ENCODE data around the gene KDM6A. TPM values are rescaled to one million over a fixed set of nuclear protein-coding genes. Genes with fewer than 3 reads are reported as not detected.
A peak's percentile ranks its signal among the peaks of the same experiment; 100 is the strongest.
"Not testable (repeated sequence)": the region's sequence is repeated elsewhere in the genome, so short reads cannot be mapped to it uniquely, and the experiment has no call there.

KDM6A gene
- total and polyA plus RNA-seq, 2 donors (not counting 1 experiment from before 2014, with no cell fraction given), result 13.8 to 28.4 TPM

DNA sequence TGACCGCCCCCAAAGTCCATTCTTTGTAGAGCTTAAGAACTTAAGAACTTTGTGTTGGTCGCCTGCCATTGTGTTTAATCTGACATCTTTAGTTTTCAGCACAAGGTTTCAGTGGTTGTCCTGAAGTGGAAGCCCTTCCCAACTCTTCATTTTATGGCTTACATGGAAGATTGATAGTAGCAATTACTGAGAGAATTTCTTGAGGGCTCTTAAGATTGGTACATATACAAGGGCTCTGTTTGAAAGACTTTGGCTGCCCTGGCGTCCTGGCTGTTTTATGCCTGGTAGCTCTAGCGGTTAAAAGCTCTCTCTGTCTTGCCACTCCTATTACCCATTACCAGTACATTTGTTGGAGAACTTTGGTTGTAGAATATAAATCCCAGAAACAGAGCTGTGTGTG is 75.0 kb downstream of the KDM6A start:
- no peaks in the 10 kb centered on the region for H3K4me1 ChIP-seq (ENCODE audit: control insufficient read depth, extremely low read depth, insufficient read depth, low read length)
- DNase-seq (ENCODE audit: low read depth in 2 of 2), result no peak
- peaks cover 46% of the 10 kb centered on the region for H3K79me2 ChIP-seq (ENCODE audit: control insufficient read depth, insufficient read depth, low read length)
- no peak for TF ChIP-seq CTCF (conservative IDR thresholded peaks at IDR 0.05 in 1 of 2, IDR thresholded peaks at IDR 0.05 in 1 of 2; ENCODE audit: low read depth in 1 of 2, low read length in 2 of 2)
- no peak for TF ChIP-seq EZH2 (IDR thresholded peaks at IDR 0.05; ENCODE audit: low read length, missing control alignments)
- H3K9me3 ChIP-seq (ENCODE audit: control insufficient read depth, insufficient read depth, low read depth, low read length), result no peaks in the 10 kb centered on the region
- H3K27me3 ChIP-seq (ENCODE audit: control insufficient read depth, insufficient read depth, low read length), result no peaks in the 10 kb centered on the region
- H3K4me2 ChIP-seq (ENCODE audit: extremely low read depth, insufficient read depth, low read length), result no peak overlapping the region
- no peak overlapping the region for H2AFZ ChIP-seq (ENCODE audit: low read length)
- no peak overlapping the region for H3K9ac ChIP-seq (ENCODE audit: insufficient read depth, low read length)
- H3K27ac ChIP-seq (ENCODE audit: insufficient read depth, low read length), result no peak overlapping the region
- no peaks in the 10 kb centered on the region for H3K36me3 ChIP-seq (ENCODE audit: control insufficient read depth, insufficient read depth, low read length)
- no peaks in the 10 kb centered on the region for H4K20me1 ChIP-seq (ENCODE audit: control insufficient read depth, extremely low read depth, insufficient read depth, low read length)
- H3K4me3 ChIP-seq (replicated peaks in 1 of 4; ENCODE audit: control extremely low read depth in 1 of 4, insufficient read depth in 1 of 4, low read depth in 3 of 4, low read length in 4 of 4), result no peak overlapping the region

DNA sequence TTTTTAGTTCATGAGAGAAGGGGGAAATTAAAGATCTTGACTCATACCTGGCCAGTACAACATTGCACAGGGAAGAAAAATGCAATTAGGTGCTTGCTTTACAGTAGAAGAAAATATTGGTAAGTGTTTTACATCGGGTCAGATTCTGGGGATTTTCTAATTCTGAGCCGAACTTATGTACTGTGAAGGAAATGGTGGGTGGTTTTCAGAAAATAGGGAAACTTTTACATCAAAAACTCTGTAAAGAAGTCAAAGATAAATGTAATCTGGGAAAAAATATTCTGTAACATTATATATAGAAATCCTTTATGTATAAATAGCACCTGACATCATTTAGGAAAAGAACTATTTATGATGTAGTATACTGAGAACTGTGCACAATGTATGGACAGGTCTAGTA is 75.4 kb downstream of the KDM6A start:
- no peak for DNase-seq (ENCODE audit: low read depth in 2 of 2)
- no peaks in the 10 kb centered on the region for H3K4me1 ChIP-seq (ENCODE audit: control insufficient read depth, extremely low read depth, insufficient read depth, low read length)
- H3K9ac ChIP-seq (ENCODE audit: insufficient read depth, low read length), result no peak overlapping the region
- H3K36me3 ChIP-seq (ENCODE audit: control insufficient read depth, insufficient read depth, low read length), result no peaks in the 10 kb centered on the region
- H3K27ac ChIP-seq (ENCODE audit: insufficient read depth, low read length), result no peak overlapping the region
- H3K79me2 ChIP-seq (ENCODE audit: control insufficient read depth, insufficient read depth, low read length), result peaks cover 47% of the 10 kb centered on the region
- no peaks in the 10 kb centered on the region for H3K9me3 ChIP-seq (ENCODE audit: control insufficient read depth, insufficient read depth, low read depth, low read length)
- TF ChIP-seq CTCF (conservative IDR thresholded peaks at IDR 0.05 in 1 of 2, IDR thresholded peaks at IDR 0.05 in 1 of 2; ENCODE audit: low read depth in 1 of 2, low read length in 2 of 2) (no peak), EZH2 (IDR thresholded peaks at IDR 0.05; ENCODE audit: low read length, missing control alignments) (no peak)
- no peak overlapping the region for H3K4me2 ChIP-seq (ENCODE audit: extremely low read depth, insufficient read depth, low read length)
- no peak overlapping the region for H2AFZ ChIP-seq (ENCODE audit: low read length)
- H3K27me3 ChIP-seq (ENCODE audit: control insufficient read depth, insufficient read depth, low read length), result no peaks in the 10 kb centered on the region
- no peaks in the 10 kb centered on the region for H4K20me1 ChIP-seq (ENCODE audit: control insufficient read depth, extremely low read depth, insufficient read depth, low read length)
- no peak overlapping the region for H3K4me3 ChIP-seq (replicated peaks in 1 of 4; ENCODE audit: control extremely low read depth in 1 of 4, insufficient read depth in 1 of 4, low read depth in 3 of 4, low read length in 4 of 4)

GRCh38 chrX:44949125-44949524 is 76.1 kb downstream of the KDM6A start:
- H3K4me1 ChIP-seq (ENCODE audit: control insufficient read depth, extremely low read depth, insufficient read depth, low read length), result no peaks in the 10 kb centered on the region
- H3K9ac ChIP-seq (ENCODE audit: insufficient read depth, low read length), result no peak overlapping the region
- H3K27ac ChIP-seq (ENCODE audit: insufficient read depth, low read length), result no peak overlapping the region
- no peak for DNase-seq (ENCODE audit: low read depth in 2 of 2)
- no peak overlapping the region for H3K4me2 ChIP-seq (ENCODE audit: extremely low read depth, insufficient read depth, low read length)
- TF ChIP-seq EZH2 (IDR thresholded peaks at IDR 0.05; ENCODE audit: low read length, missing control alignments), result no peak
- no peak for TF ChIP-seq CTCF (conservative IDR thresholded peaks at IDR 0.05 in 1 of 2, IDR thresholded peaks at IDR 0.05 in 1 of 2; ENCODE audit: low read depth in 1 of 2, low read length in 2 of 2)
- no peaks in the 10 kb centered on the region for H3K36me3 ChIP-seq (ENCODE audit: control insufficient read depth, insufficient read depth, low read length)
- H3K9me3 ChIP-seq (ENCODE audit: control insufficient read depth, insufficient read depth, low read depth, low read length), result no peaks in the 10 kb centered on the region
- H4K20me1 ChIP-seq (ENCODE audit: control insufficient read depth, extremely low read depth, insufficient read depth, low read length), result no peaks in the 10 kb centered on the region
- H2AFZ ChIP-seq (ENCODE audit: low read length), result no peak overlapping the region
- H3K79me2 ChIP-seq (ENCODE audit: control insufficient read depth, insufficient read depth, low read length), result peaks cover 48% of the 10 kb centered on the region
- H3K27me3 ChIP-seq (ENCODE audit: control insufficient read depth, insufficient read depth, low read length), result no peaks in the 10 kb centered on the region
- no peak overlapping the region for H3K4me3 ChIP-seq (replicated peaks in 1 of 4; ENCODE audit: control extremely low read depth in 1 of 4, insufficient read depth in 1 of 4, low read depth in 3 of 4, low read length in 4 of 4)

DNA sequence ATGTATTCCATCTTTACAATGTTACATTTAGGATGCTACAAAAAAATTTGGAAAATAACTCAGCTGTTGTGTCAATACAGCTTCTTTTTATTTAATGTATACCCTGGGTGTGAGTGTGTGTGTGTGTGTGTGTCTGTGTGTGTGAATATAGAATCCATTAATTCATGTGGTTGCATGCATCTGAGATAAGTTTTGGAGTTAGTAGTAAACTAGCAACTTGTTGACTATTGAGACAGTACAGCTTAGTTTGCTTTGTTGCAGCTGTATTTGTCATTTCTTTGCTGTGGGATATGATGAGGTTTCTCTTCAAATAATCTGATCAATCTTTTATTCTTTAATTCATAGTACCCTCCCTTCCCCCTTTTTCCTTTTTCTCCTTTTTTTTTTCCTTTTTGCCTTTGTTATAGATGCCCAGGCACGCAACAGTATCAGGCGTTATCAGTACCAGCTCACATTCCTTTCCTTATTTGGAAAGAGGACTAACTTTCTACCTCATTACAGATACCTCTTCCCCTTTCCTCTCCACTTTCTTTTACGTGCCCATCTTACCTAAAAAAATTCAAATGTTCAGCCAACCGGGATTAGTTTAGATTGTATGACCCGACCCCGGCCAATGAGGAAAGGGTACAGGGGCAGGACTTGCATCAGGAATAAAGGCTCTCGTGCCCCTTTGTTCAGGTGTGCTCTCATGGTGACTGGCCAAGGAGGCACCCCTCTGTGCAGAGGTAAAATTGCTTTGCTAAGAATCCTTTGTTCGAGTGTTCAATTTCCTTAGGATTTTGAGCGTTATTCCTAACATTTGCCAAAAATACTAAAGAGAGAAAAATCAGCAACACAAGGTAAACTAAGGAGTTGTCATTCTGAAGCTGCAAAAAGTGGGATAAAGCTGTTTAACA is 77.7 kb downstream of the KDM6A start:
- not testable (repeated sequence) for H3K27me3 ChIP-seq (ENCODE audit: control insufficient read depth, insufficient read depth, low read length); H3K4me2 ChIP-seq (ENCODE audit: extremely low read depth, insufficient read depth, low read length); H3K4me1 ChIP-seq (ENCODE audit: control insufficient read depth, extremely low read depth, insufficient read depth, low read length); H2AFZ ChIP-seq (ENCODE audit: low read length); H4K20me1 ChIP-seq (ENCODE audit: control insufficient read depth, extremely low read depth, insufficient read depth, low read length); H3K36me3 ChIP-seq (ENCODE audit: control insufficient read depth, insufficient read depth, low read length); H3K4me3 ChIP-seq (replicated peaks in 1 of 4; ENCODE audit: control extremely low read depth in 1 of 4, insufficient read depth in 1 of 4, low read depth in 3 of 4, low read length in 4 of 4); H3K9ac ChIP-seq (ENCODE audit: insufficient read depth, low read length); H3K27ac ChIP-seq (ENCODE audit: insufficient read depth, low read length); H3K9me3 ChIP-seq (ENCODE audit: control insufficient read depth, insufficient read depth, low read depth, low read length)
- peaks cover 56% of the 10 kb centered on the region for H3K79me2 ChIP-seq (ENCODE audit: control insufficient read depth, insufficient read depth, low read length)
- peak in 1 of 2 donors; percentile 55 for DNase-seq (ENCODE audit: low read depth in 2 of 2)
